Measurements from ENCODE around the gene PIK3C3. TPM values are rescaled to one million over a fixed set of nuclear protein-coding genes. Genes with fewer than 3 reads are reported as not detected.

PIK3C3 gene
- total and polyA plus RNA-seq, 2 of the 8 experiments (the other 6 are each of a cell fraction or from before 2014, with no cell fraction given): 15.3 to 47.4 TPM

DNA sequence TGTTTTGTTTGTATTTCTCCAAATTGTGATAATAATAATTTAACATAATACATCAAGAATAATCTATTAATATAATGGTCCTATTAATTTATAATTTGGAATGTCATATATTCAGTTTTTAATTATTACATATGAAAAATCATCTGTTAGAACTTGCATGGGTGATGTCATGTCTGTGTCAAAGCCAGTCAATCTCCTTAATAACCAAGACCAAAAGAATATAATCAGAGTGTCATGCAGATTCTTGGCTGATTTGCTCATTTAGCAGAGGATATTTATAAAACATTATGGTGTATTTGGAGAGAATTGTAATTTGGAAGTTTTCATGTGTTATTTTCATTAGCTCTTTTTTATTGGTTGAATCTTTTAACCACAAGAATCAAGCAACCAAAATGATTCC lies 96.4 kb downstream of the PIK3C3 start:
- H3K23me2 ChIP-seq (ENCODE audit: low read depth, low read length): no peaks in the 10 kb centered on the region; the same call in 1 of the 2 replicates
- no peak overlapping the region for H2BK120ac ChIP-seq (replicated peaks; ENCODE audit: low read depth, low read length)
- no peak overlapping the region for H4K91ac ChIP-seq (replicated peaks; ENCODE audit: insufficient read length, low read length)
- H2AK5ac ChIP-seq (ENCODE audit: low read depth, low read length): no peak overlapping the region
- H2AFZ ChIP-seq (ENCODE audit: low read length): no peak overlapping the region
- no peak overlapping the region for H3K23ac ChIP-seq (ENCODE audit: insufficient read length)
- H3K27me3 ChIP-seq (replicated peaks in 1 of 4; ENCODE audit: control insufficient read depth in 3 of 4, extremely low read depth in 1 of 4, insufficient read depth in 3 of 4, low read length in 3 of 4): no peaks in the 10 kb centered on the region
- no peak overlapping the region for H2BK5ac ChIP-seq (ENCODE audit: low read depth, low read length)
- no peak overlapping the region for H3K4me3 ChIP-seq (ENCODE audit: extremely low read depth in 1 of 4, insufficient read depth in 2 of 4, low read depth in 3 of 4, low read length in 4 of 4)
- no peak overlapping the region for H3K18ac ChIP-seq (ENCODE audit: extremely low read depth, low read length)
- H3K27ac ChIP-seq (ENCODE audit: low read depth, low read length): no peak overlapping the region
- H3K4me2 ChIP-seq (ENCODE audit: insufficient read depth in 1 of 2, low read depth in 2 of 2, low read length in 2 of 2): no peak overlapping the region
- H2BK15ac ChIP-seq (ENCODE audit: low read length): no peak overlapping the region
- H4K5ac ChIP-seq (ENCODE audit: insufficient read length, low read depth, low read length): no peak overlapping the region
- no peaks in the 10 kb centered on the region for H3K79me1 ChIP-seq (ENCODE audit: low read depth, low read length)
- no peak overlapping the region for H2BK12ac ChIP-seq (ENCODE audit: low read depth, low read length)
- peaks cover 0 to 7% (median 2%) of the 10 kb centered on the region in 4 experiments; a peak in 2 of 8 replicates for H3K36me3 ChIP-seq (ENCODE audit: control insufficient read depth in 2 of 4, insufficient read depth in 4 of 4, low read length in 3 of 4)
- H3K9ac ChIP-seq (replicated peaks in 1 of 4; ENCODE audit: extremely low read depth in 1 of 4, low read depth in 3 of 4, low read length in 3 of 4): no peak overlapping the region
- no peak overlapping the region for H4K8ac ChIP-seq (ENCODE audit: extremely low read depth, insufficient read depth, low read length)
- H3K79me2 ChIP-seq (ENCODE audit: control insufficient read depth in 1 of 2, insufficient read depth in 2 of 2, low read length in 2 of 2): no peaks in the 10 kb centered on the region
- no peaks in the 10 kb centered on the region for H3K9me3 ChIP-seq (ENCODE audit: insufficient read depth in 2 of 2, low read depth in 1 of 2, low read length in 1 of 2)
- FAIRE-seq: no peak
- H4K20me1 ChIP-seq (replicated peaks in 1 of 2; ENCODE audit: control insufficient read depth in 1 of 2, insufficient read depth in 2 of 2, low read length in 2 of 2): no peaks in the 10 kb centered on the region
- no peak for DNase-seq (ENCODE audit: low read depth in 1 of 2, low spot score in 2 of 2)
- no peaks in the 10 kb centered on the region for H3K4me1 ChIP-seq (replicated peaks in 1 of 4; ENCODE audit: control insufficient read depth in 3 of 4, insufficient read depth in 4 of 4, low read length in 3 of 4)
- no peak overlapping the region for H2BK20ac ChIP-seq (ENCODE audit: low read length)
- H3K56ac ChIP-seq (replicated peaks; ENCODE audit: insufficient read length, low read depth, low read length): no peak overlapping the region
- H3K14ac ChIP-seq (ENCODE audit: insufficient read length): no peak overlapping the region
- CTCF ChIA-PET (ENCODE audit: partially characterized antibody): interaction anchor here (1.0 to 1.8 kb wide), 7 partner anchors 8 to 1543 kb away, joined by 3 to 6 read pairs (median 3); no protein-coding TSS in a partner anchor
- no peak overlapping the region for H3K4ac ChIP-seq (replicated peaks; ENCODE audit: insufficient read length, low read depth, low read length)
- POLR2A ChIA-PET (ENCODE audit: partially characterized antibody): no interaction called here
- no peak for TF ChIP-seq SUZ12 (IDR thresholded peaks at IDR 0.05; ENCODE audit: low read length)
- no peak for TF ChIP-seq CEBPB (IDR thresholded peaks at IDR 0.05; ENCODE audit: low read depth, low read length)
- no peak for TF ChIP-seq MAFK (IDR thresholded peaks at IDR 0.05; ENCODE audit: low read depth, low read length)
- TF ChIP-seq, protein P1, sequence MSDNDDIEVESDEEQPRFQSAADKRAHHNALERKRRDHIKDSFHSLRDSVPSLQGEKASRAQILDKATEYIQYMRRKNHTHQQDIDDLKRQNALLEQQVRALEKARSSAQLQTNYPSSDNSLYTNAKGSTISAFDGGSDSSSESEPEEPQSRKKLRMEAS (IDR thresholded peaks at IDR 0.05): no peak
- TF ChIP-seq GABPA (IDR thresholded peaks at IDR 0.05; ENCODE audit: borderline replicate concordance, insufficient read depth, low read length): no peak
- TF ChIP-seq CTCF (IDR thresholded peaks at IDR 0.05; ENCODE audit: control extremely low read depth in 1 of 3, insufficient read depth in 1 of 3, low read depth in 1 of 3, low read length in 3 of 3): no peak
- no peak for TF ChIP-seq TBP (IDR thresholded peaks at IDR 0.05; ENCODE audit: low read depth, low read length)
- no peak for TF ChIP-seq EP300 (IDR thresholded peaks at IDR 0.05; ENCODE audit: borderline replicate concordance in 1 of 2, low read depth in 2 of 2, low read length in 2 of 2)
- TF ChIP-seq CBX8 (IDR thresholded peaks at IDR 0.05; ENCODE audit: borderline replicate concordance, low read depth, low read length): no peak
- no peak for TF ChIP-seq SAP30 (IDR thresholded peaks at IDR 0.05; ENCODE audit: insufficient read depth, insufficient replicate concordance, low read length)
- TF ChIP-seq KDM1A (IDR thresholded peaks at IDR 0.05; ENCODE audit: borderline replicate concordance, low read length): no peak
- no peak for TF ChIP-seq TEAD4 (IDR thresholded peaks at IDR 0.05; ENCODE audit: low read depth, low read length)
